HG02970 (cell line): ENCODE results near the gene TMPRSS4.

Experiments
- ATAC-seq: cut with Tn5 transposase; IDR thresholded peaks from one replicate; pipeline ENCODE4 v1.9.1; 2021; ENCODE audit warnings: mild to moderate bottlenecking, moderate library complexity, moderate number of reproducible peaks; ENCODE audit not compliant: unreplicated experiment, low FRiP score

TMPRSS4 gene

DNA sequence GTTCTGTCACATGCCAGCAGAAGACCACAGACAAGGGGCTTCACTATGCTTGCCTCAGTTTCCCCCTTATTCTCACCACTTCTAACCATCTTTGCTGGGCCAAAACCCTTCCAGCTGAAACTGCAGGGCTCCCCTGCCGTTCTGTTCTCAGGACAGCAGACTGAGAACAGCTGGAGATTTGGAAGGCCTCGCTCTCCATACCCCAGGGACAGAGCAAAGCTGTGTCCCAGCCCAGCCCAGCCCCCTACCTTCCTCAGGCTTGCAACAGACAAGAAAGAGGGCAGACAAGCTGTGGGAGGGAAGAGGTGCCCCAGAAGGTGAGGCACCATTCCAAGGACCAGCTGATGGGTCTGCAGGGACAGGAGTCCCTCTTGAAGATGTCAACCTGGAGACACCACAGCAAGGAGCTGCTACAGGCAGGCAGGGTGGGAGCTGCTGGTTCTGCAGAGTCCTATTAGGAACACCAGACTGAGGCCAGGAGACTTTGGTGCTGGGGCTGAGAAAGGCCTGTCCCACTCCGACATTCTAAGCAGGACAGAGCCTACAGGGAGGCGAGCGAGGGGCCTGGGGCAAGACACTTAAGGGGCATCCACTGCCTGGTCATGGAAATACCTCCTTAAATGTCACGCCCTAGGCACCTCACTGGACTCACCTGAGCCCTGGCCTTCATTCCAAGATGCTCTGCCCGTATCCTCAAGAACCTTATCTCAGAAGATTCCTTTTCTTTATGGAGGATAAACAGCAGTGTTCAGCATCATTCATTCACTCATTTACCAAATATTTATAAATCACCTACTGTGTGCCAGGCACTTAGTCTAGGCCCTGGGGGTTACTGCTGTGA lies 92.6 kb downstream of the TMPRSS4 start:
- no peak for ATAC-seq

DNA sequence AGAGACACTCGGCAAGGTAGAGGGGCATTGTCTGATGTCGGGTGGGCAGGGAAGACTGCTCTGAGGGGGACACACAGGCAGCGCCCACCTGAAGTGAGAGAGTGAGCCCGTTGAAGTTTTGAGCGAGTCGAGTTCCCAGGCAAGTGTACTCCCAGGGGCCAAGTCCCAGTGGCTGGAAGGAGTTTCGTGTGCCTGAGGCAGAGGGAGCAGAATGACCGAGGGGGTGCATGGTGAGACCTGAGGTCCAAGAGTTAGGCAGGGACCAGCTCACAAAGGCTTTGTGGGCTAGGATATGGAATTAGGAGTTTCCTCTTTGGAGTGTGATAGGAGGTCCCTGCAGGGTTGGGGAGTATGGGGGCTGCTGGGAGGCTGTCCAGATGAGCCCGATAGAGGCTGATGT lies 93.4 kb downstream of the TMPRSS4 start:
- ATAC-seq: no peak

DNA sequence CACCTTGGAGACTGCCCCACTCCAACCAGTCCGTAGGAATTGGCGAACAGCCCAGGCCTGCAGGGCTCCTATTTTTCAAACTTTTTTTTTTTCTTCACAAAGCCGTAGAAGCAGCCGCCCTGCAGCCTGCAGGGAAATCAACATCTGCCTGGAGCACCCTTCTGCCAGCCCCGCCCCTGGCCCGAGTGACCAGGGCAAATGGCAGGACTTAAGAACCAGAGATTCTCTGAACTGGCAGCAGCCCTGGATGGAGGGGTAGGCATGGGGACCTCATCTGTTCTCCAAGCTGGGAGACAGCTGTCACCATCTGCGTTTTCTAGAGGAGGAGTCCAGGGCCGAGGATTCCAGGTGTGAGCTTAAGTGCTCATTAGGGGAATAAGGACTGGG lies 94.0 kb downstream of the TMPRSS4 start:
- no peak for ATAC-seq
